ENCODE results near the gene METTL4.

METTL4 gene

GRCh38 chr18:2515171-2515787 lies 56.0 kb downstream of the METTL4 start:
- no peak for TF ChIP-seq ZNF274 (IDR thresholded peaks at IDR 0.05; ENCODE audit: low read depth, low read length)
- no peak overlapping the region for H3K4me3 ChIP-seq (ENCODE audit: low read length)

GRCh38 chr18:2513616-2514015 lies 57.7 kb downstream of the METTL4 start:
- no peak for TF ChIP-seq ZNF274 (IDR thresholded peaks at IDR 0.05; ENCODE audit: low read depth, low read length)
- no peak overlapping the region for H3K4me3 ChIP-seq (ENCODE audit: low read length)

- H3K4me3 ChIP-seq (ENCODE audit: low read length): no peak overlapping the region
- TF ChIP-seq ZNF274 (IDR thresholded peaks at IDR 0.05; ENCODE audit: low read depth, low read length): no peak
Measured at GRCh38 chr18:2512059-2512458, 59.2 kb downstream of the METTL4 start.

GRCh38 chr18:2511451-2511850 lies 59.9 kb downstream of the METTL4 start:
- no peak for TF ChIP-seq ZNF274 (IDR thresholded peaks at IDR 0.05; ENCODE audit: low read depth, low read length)
- no peak overlapping the region for H3K4me3 ChIP-seq (ENCODE audit: low read length)

GRCh38 chr18:2510416-2510815 lies 60.9 kb downstream of the METTL4 start:
- H3K4me3 ChIP-seq (ENCODE audit: low read length): no peak overlapping the region
- TF ChIP-seq ZNF274 (IDR thresholded peaks at IDR 0.05; ENCODE audit: low read depth, low read length): no peak

GRCh38 chr18:2508678-2509077 lies 62.6 kb downstream of the METTL4 start:
- TF ChIP-seq ZNF274 (IDR thresholded peaks at IDR 0.05; ENCODE audit: low read depth, low read length): no peak
- H3K4me3 ChIP-seq (ENCODE audit: low read length): no peak overlapping the region

GRCh38 chr18:2508155-2508554 lies 63.1 kb downstream of the METTL4 start:
- no peak for TF ChIP-seq ZNF274 (IDR thresholded peaks at IDR 0.05; ENCODE audit: low read depth, low read length)
- H3K4me3 ChIP-seq (ENCODE audit: low read length): no peak overlapping the region

- no peak overlapping the region for H3K4me3 ChIP-seq (ENCODE audit: low read length)
- TF ChIP-seq ZNF274 (IDR thresholded peaks at IDR 0.05; ENCODE audit: low read depth, low read length): no peak
Measured at GRCh38 chr18:2504642-2505041, 66.7 kb downstream of the METTL4 start.

- TF ChIP-seq ZNF274 (IDR thresholded peaks at IDR 0.05; ENCODE audit: low read depth, low read length): no peak
- no peak overlapping the region for H3K4me3 ChIP-seq (ENCODE audit: low read length)
Measured at GRCh38 chr18:2502880-2503279, 68.4 kb downstream of the METTL4 start.

DNA sequence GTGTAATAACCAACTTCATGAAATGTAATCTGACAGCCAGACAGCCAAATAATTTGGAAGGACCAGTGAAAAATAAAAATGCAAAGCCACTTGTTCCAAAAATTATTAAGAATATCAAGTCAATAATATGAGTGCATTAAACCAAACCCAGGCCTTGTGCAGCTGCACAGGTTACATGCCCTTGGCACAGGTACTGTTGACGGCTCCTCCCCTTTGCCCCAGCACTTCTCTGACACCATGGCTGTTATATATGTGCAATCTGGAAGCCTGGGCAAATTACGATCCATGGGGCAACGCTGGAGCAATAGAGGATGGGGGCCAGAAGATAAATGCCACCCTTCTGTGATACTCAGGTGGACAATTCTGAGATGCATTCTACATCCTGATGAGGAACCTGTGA lies 68.9 kb downstream of the METTL4 start:
- no peak overlapping the region for H3K4me3 ChIP-seq (ENCODE audit: low read length)
- TF ChIP-seq ZNF274 (IDR thresholded peaks at IDR 0.05; ENCODE audit: low read depth, low read length): no peak

DNA sequence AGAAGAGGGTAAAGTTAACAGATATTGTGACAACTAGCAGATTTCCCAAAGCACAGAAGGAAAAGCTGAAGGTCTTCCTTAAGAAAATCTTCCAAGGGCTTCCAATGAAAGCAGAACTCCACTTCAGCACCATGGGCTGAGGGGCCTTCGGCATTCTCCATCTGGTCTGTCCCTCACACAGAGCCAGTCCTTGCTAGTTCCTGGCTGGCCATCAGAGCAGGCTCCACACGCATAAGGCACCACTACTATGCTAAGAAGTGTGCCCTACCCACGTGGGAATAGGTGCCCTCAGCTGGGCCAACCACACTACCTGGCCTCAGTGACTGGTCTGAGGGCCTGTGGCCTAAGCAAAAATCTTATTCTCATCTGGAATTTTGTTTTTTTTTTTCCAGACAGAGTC lies 73.5 kb downstream of the METTL4 start:
- TF ChIP-seq ZNF274 (IDR thresholded peaks at IDR 0.05; ENCODE audit: low read depth, low read length): no peak
- H3K4me3 ChIP-seq (ENCODE audit: low read length): no peak overlapping the region

- no peak for TF ChIP-seq ZNF274 (IDR thresholded peaks at IDR 0.05; ENCODE audit: low read depth, low read length)
- H3K4me3 ChIP-seq (ENCODE audit: low read length): no peak overlapping the region
Measured at GRCh38 chr18:2495381-2495780, 75.9 kb downstream of the METTL4 start.

DNA sequence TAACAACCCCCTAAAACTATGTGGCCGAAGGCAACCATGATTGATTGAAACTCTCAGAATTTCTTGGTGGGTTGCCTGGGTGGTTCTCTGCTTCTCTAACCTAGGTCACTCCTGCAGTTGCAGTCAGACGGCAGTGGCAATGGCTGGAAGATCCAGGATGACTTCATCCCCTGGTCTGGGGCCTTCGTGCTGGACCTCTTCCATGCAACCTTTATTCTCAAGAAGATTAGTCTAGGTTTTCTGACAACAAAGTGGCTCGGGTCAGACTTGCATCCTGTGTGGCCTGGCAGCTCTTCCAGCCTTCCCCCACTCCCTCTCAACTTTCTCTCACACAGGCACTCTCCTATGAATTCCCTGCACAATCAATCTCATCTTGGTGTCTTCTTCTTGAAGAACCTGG lies 76.4 kb downstream of the METTL4 start:
- H3K4me3 ChIP-seq (ENCODE audit: low read length): no peak overlapping the region
- TF ChIP-seq ZNF274 (IDR thresholded peaks at IDR 0.05; ENCODE audit: low read depth, low read length): no peak
